Subcutaneous abdominal adipose tissue (tissue), 5 donors: ENCODE data around the gene STT3A.

Source experiments
- H3K27ac ChIP-seq: one replicate; pipeline ENCODE4 v1.7.0; 2013; ENCODE audit warnings: low read depth, mild to moderate bottlenecking, inconsistent platforms, low read length, moderate library complexity
- H3K27me3 ChIP-seq, 5 donors: one replicate each; pipeline ENCODE4 v1.7.0; 2013; ENCODE audit warnings: low read length in 5 of 5, inconsistent platforms in 1 of 5; ENCODE audit not compliant: control insufficient read depth in 5 of 5, insufficient read depth in 4 of 5
- H3K36me3 ChIP-seq, 5 donors: one replicate each; pipeline ENCODE4 v1.7.0; 2013; ENCODE audit warnings: low read length in 5 of 5; ENCODE audit not compliant: control insufficient read depth in 5 of 5, insufficient read depth in 5 of 5
- H3K4me1 ChIP-seq, 5 donors: one replicate each; pipeline ENCODE4 v1.7.0; 2013; ENCODE audit warnings: low read length in 5 of 5, mild to moderate bottlenecking in 3 of 5, moderate library complexity in 1 of 5; ENCODE audit not compliant: control insufficient read depth in 5 of 5, insufficient read depth in 5 of 5
- H3K4me3 ChIP-seq, 5 donors: one replicate each; pipeline ENCODE4 v1.7.0; 2013; ENCODE audit warnings: low read length in 5 of 5, low read depth in 1 of 5
- H3K9ac ChIP-seq, 5 donors: one replicate each; pipeline ENCODE4 v1.7.0; 2013; ENCODE audit warnings: low read length in 5 of 5, mild to moderate bottlenecking in 4 of 5, moderate library complexity in 3 of 5
- H3K9me3 ChIP-seq, 5 donors: one replicate each; pipeline ENCODE4 v1.7.0; 2013; ENCODE audit warnings: low read length in 5 of 5; ENCODE audit not compliant: control insufficient read depth in 5 of 5
- donor health status: healthy.
- donor health status: healthy.
- donor health status: healthy.
- donor health status: healthy.
- donor health status: healthy.

The STT3A gene

DNA sequence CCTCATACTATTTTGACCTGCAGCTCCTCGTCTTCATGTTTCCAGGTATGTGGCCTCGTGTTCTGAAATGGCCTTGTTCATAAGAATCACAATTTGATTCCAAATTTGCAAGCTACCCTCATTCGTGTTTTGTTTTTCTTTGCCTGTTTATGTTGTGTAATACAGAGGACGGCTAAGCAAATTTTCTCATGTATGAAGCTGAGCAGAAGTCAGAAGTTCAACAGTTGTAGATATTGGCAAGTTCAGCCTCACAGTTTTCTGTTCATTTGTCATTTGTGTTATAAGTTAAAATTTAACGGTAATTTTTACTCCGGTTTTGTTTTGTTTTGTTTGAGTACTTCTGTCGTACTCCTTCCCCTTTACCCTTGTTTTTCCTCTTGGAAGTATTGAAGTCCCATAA is 16.9 kb downstream of the STT3A start:
- no peaks in the 10 kb centered on the region for H3K27me3 ChIP-seq
- no peaks in the 10 kb centered on the region for H3K9me3 ChIP-seq
- no peaks in the 10 kb centered on the region for H3K4me1 ChIP-seq
- no peak overlapping the region for H3K9ac ChIP-seq
- H3K4me3 ChIP-seq: no peak overlapping the region
- H3K27ac ChIP-seq: no peak overlapping the region
- peaks cover 82 to 98% (median 85%) of the 10 kb centered on the region in 5 donors for H3K36me3 ChIP-seq

DNA sequence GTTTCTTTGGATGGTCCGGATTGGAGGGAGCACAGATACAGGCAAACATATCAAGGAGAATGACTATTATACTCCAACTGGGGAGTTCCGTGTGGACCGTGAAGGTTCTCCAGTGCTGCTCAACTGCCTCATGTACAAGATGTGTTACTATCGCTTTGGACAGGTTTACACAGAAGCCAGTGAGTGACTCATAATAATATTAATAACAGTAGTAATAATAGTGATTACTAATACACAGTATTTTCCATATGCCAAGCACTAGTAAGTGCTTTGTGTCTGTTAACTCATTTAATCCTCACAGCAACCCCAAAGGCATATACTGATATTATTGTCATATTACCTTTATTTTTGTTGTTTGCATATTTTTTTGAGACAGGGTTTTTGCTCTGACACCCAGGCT is 25.7 kb downstream of the STT3A start:
- Histone ChIP-seq H3K9ac (no peak overlapping the region), H3K4me1 (peaks cover 0 to 7% (median 6%) of the 10 kb centered on the region in 5 donors), H3K9me3 (no peaks in the 10 kb centered on the region), H3K4me3 (no peak overlapping the region), H3K27ac (no peak overlapping the region), H3K36me3 (peaks cover 61 to 86% (median 75%) of the 10 kb centered on the region in 5 donors), H3K27me3 (no peaks in the 10 kb centered on the region)

DNA sequence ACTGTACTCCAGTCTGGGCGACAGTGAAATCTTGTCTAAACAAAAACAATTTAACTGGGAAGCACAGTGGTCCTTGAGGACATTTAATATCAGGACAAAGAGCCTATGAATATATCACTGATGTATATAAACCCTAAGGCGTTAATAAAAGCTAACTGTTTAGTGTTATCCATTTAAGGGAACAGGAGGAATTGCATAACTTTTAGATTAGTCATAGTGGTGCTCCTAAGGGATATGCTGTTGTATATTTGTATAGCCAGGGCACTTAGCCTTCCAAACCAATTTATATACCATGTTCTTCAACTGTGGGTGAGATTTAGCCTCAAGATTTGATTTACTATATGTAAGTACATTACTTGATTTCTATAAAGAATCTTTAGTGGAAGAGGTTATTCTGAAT is 29.3 kb downstream of the STT3A start:
- Histone ChIP-seq H3K27ac (no peak overlapping the region), H3K9ac (no peak overlapping the region), H3K4me1 (peaks cover 1 to 29% (median 23%) of the 10 kb centered on the region in 5 donors), H3K4me3 (no peak overlapping the region), H3K36me3 (peaks cover 39 to 51% (median 45%) of the 10 kb centered on the region in 5 donors), H3K9me3 (no peaks in the 10 kb centered on the region), H3K27me3 (no peaks in the 10 kb centered on the region)

DNA sequence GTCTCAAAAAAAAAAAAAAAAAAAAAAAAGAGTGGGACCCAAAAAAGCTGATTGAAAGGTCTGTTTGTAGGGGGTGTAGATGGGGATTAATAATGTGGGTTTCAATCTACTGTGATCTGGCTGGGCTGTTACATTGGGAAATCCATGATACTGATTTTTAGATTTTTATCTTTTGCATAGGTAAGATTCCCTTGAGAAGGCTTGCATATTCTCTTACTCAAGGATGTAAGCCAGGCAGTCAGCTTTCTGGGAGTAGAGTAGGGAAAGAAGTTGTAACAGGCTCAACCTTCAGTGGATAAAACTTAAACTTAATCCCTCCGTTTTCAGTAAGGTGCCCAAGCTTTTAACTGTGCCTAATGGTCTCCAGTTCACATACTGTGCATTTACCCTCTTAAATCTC is 30.4 kb downstream of the STT3A start:
- Histone ChIP-seq H3K36me3 (peaks cover 29 to 40% (median 35%) of the 10 kb centered on the region in 5 donors), H3K9ac (no peak overlapping the region), H3K27me3 (no peaks in the 10 kb centered on the region), H3K4me3 (no peak overlapping the region), H3K27ac (no peak overlapping the region), H3K4me1 (peaks cover 1 to 30% (median 23%) of the 10 kb centered on the region in 5 donors), H3K9me3 (no peaks in the 10 kb centered on the region)

DNA sequence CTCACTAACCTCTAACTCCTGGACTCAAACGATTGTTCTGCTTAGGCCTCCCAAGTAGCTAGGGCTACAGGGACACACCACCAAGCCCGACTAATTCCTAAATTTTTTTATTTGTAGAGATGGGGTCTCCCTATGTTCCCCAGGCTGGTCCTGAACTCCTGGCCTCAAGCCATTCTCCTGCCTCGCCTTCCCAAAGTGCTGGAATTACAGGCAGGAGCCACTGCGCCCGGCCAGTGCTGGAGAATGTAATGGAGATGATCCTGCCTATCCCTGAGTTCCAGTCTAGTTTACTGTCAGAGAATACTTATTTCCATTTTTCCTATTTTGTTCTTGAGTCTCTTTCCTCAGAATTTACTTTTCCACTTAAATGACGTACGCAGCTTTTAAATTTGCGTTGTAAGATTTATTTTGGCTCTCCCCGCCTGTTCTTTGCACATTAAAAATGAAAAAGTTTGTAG is 32.1 kb downstream of the STT3A start, which contains the start of gene CHEK1:
TSS of gene CHEK1 (plus strand) at position 408 of the 458 bp plus-strand sequence. CDS start 1,606 bp downstream, outside the sequence.
- H3K27me3 ChIP-seq: no peaks in the 10 kb centered on the region
- H3K9ac ChIP-seq: peak within 1 kb of the TSS; percentile 37 to 96 (median 88)
- peak within 1 kb of the TSS; percentile 90 for H3K27ac ChIP-seq
- H3K36me3 ChIP-seq: peaks cover 15 to 23% (median 18%) of the 10 kb centered on the region in 5 donors
- peaks cover 1 to 30% (median 23%) of the 10 kb centered on the region in 5 donors for H3K4me1 ChIP-seq
- H3K9me3 ChIP-seq: no peaks in the 10 kb centered on the region
- H3K4me3 ChIP-seq: peak within 1 kb of the TSS; percentile 82 to 96 (median 90)

DNA sequence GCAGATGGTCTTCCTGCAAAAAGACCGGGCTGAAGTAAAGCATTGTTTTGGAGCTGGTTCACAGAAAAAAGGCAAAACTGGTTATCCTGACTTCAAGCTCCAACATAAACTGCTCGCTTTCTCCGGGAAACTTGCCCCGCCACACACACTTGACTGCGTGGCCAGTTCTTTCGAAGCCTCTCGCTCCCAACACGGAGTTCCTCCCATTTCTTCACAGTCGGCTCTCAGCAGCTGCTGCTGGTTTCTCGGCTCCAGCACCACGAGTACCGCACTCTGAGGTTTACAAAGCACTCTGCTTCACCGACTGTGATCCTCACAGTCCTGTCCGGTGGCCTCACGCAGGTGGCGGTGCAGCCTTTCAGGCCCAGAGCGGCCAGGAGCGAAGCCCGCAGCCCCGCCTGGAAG is 32.6 kb downstream of the STT3A start:
- no peaks in the 10 kb centered on the region for H3K27me3 ChIP-seq
- peak overlapping the region; percentile 90 for H3K27ac ChIP-seq
- H3K4me1 ChIP-seq: peaks cover 1 to 30% (median 23%) of the 10 kb centered on the region in 5 donors
- peak overlapping the region; percentile 37 to 96 (median 88) for H3K9ac ChIP-seq
- no peaks in the 10 kb centered on the region for H3K9me3 ChIP-seq
- peak overlapping the region; percentile 82 to 96 (median 90) for H3K4me3 ChIP-seq
- peaks cover 10 to 19% (median 14%) of the 10 kb centered on the region in 5 donors for H3K36me3 ChIP-seq

DNA sequence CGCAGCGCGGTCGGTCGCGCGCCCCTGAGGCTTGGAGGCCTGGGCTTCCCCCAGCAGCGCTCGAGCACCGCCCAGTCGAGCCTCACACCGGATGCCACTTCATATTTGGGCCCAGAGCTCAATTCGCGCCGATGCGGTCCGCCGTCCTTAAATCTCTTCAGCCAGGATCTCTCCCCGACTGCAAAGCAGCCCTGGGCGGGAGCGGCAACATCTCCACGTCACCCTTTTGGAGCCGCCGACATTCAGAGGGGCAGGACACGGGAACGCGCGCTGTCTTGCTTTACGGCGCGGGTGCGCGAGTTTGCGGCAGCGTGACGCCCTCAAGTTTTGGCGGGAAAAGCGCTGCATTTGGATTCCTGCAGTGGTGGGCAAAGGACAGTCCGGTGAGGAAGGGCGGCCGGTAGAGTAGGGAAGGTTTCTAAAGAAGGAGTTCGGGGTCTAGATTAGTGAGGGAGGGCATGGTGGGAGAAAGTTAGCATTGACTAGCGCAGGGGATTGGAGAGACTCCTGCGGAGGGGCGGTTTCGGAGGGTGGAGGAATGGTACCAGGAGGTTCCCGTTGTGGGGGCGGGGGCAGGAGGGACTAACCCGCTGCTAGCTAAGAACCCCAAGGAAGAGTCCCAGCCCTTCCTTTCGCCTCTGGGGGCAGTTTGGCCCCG is 33.1 kb downstream of the STT3A start:
- Histone ChIP-seq H3K27me3 (no peaks in the 10 kb centered on the region), H3K36me3 (peaks cover 7 to 13% (median 8%) of the 10 kb centered on the region in 5 donors), H3K27ac (peak overlapping the region; percentile 90), H3K4me1 (peaks cover 1 to 30% (median 23%) of the 10 kb centered on the region in 5 donors), H3K9ac (peak overlapping the region; percentile 58 to 96 (median 88)), H3K9me3 (no peaks in the 10 kb centered on the region), H3K4me3 (peak overlapping the region; percentile 82 to 96 (median 90))

DNA sequence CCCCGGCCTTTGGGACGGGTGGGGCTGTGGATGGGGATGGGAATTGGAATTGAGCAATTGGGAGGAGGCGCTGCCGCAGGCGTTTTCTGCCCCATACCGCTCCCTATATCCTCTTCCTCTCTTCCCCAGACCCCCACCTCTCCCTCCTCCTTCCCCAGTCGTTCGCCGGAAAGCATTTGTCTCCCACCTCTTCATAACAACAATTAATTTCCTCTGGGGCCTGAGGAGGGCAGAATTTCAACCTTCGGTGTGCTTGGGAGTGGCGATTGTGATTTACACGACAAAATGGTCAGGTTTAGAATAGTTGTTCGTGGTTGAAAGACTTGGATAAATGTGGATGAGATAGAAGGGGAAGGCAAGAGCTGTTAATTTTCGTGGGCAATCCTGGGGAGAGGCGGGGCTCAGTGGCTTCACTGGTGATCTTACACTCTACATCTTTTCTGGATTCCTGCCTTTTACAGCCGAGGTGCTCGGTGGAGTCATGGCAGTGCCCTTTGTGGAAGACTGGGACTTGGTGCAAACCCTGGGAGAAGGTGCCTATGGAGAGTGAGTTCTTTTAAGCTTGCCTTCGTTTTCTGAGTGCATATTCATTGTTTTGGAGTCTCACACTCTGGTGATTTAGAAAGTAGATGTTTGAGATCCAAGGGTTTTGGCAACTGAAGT is 33.8 kb downstream of the STT3A start:
- Histone ChIP-seq H3K4me3 (peak overlapping the region; percentile 82 to 96 (median 90)), H3K4me1 (peaks cover 1 to 29% (median 23%) of the 10 kb centered on the region in 5 donors), H3K27ac (peak overlapping the region; percentile 90), H3K9ac (peak overlapping the region; percentile 22 to 89 (median 84)), H3K27me3 (no peaks in the 10 kb centered on the region), H3K36me3 (peaks cover under 1 to 7% (median 2%) of the 10 kb centered on the region in 5 donors), H3K9me3 (no peaks in the 10 kb centered on the region)

DNA sequence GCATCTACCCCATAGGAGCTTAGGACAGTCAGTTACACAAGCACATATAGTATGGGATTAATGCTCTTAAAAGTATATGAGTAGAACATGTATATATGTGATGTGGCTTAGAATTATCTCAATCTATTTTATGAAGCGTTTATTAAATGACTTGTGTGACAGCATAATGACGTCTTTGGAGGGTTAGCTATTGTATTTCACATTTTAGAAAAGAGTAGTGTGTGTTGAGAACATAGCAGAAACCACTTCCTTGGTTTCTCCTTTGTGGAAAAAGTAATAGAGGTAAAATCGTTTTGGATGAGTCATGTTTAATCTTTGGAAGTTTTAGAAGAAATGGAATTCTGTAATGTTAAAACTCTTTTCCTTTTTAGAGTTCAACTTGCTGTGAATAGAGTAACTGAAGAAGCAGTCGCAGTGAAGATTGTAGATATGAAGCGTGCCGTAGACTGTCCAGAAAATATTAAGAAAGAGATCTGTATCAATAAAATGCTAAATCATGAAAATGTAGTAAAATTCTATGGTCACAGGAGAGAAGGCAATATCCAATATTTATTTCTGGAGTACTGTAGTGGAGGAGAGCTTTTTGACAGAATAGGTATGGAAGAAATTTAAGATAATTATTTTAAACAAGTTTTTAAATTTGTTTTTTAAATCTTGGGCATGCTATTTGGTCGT is 34.7 kb downstream of the STT3A start:
- Histone ChIP-seq H3K27me3 (no peaks in the 10 kb centered on the region), H3K36me3 (no peaks in the 10 kb centered on the region), H3K27ac (no peak overlapping the region), H3K4me1 (peaks cover 1 to 24% (median 17%) of the 10 kb centered on the region in 5 donors), H3K9ac (no peak overlapping the region), H3K9me3 (no peaks in the 10 kb centered on the region), H3K4me3 (no peak overlapping the region)
